B cell (primary cell): ENCODE results near the gene S100PBP.

Source experiments
- CTCF ChIP-seq: fragments of 200-600 bp; IDR thresholded peaks from one replicate; pipeline ENCODE4 v1.8.0; 2022; ENCODE audit warnings: antibody characterized with exemption, mild to moderate bottlenecking
- EZH2 ChIP-seq: IDR thresholded peaks from 2 replicates; pipeline ENCODE4 v1.6.1; 2012; ENCODE audit warnings: borderline replicate concordance, low read depth, mild to moderate bottlenecking, moderate library complexity, low read length; ENCODE audit not compliant: insufficient read depth, poor library complexity, severe bottlenecking

DNA sequence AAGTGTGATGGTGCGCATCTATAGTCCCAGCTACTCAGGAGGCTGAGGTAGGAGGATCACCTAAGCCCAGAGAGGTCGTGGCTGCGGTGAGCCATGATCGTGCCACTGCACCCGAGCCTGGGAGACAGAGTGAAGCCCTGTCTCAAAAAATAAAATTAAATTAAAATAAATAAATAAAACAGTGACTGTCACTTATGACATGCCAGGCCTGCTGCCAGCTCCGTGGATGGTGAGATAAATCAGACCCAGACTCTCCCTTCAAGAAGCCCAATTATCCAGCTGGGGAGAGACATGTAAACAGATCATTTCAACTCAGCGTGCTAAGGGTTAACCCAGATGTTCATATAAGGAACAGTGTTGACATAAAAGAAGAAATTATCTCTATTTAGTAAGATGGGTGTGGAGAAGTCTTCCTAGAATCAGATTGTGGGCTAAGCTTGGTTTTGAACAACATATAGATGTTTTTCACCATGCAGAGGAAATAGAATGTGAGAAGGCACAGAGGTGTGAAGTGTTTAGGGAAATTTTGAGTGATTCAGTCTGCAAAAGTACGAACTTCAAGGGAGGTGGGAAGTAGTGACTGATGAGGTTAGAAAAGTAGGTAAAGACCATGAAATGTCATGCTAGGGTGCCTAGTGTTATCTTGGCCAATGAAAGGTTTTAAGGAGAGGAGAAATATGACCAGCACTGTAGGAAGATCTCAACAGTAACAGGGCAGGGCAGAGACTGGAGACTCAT lies 18.6 kb upstream of the S100PBP start:
- TF ChIP-seq CTCF (no peak), EZH2 (no peak)
